ENCODE results near the gene ZNF613. TPM values are rescaled to one million over a fixed set of nuclear protein-coding genes. Genes with fewer than 3 reads are reported as not detected.
A peak's percentile ranks its signal among the peaks of the same experiment; 100 is the strongest.

The ZNF613 gene
- total and polyA plus RNA-seq, 4 donors: 1.1 to 2.8 (median 2.0) TPM

DNA sequence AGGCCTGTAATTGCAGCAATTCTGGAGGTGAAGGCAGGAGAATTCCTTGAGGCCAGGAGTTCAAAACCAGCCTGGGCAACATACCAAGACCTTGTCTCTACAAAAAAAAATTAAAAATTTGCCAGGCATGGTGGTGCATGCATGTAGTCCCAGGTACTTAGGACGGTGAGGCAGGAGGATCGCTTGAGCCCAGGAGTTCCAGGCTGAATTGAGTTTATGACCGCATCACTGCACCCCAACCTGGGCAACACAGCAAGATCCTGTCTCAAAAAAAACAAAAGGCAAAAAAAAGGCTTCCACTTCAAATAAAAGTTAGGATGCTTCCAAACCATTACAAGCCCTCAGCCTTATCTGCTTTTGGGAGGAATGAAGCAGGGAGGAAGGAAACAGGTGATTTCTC is 44.8 kb upstream of the ZNF613 start:
- no peak overlapping the region for H3K9ac ChIP-seq (ENCODE audit: low read depth in 1 of 2, low read length in 2 of 2)
- TF ChIP-seq HNF4A (conservative IDR thresholded peaks at IDR 0.05) (no peak), RXRA (IDR thresholded peaks at IDR 0.05) (no peak), SP1 (IDR thresholded peaks at IDR 0.05) (no peak), TAF1 (conservative IDR thresholded peaks at IDR 0.05) (no peak), JUND (IDR thresholded peaks at IDR 0.05) (no peak), FOXA2 (IDR thresholded peaks at IDR 0.05) (no peak), RAD21 (IDR thresholded peaks at IDR 0.05) (no peak)
- TF ChIP-seq, protein P1, sequence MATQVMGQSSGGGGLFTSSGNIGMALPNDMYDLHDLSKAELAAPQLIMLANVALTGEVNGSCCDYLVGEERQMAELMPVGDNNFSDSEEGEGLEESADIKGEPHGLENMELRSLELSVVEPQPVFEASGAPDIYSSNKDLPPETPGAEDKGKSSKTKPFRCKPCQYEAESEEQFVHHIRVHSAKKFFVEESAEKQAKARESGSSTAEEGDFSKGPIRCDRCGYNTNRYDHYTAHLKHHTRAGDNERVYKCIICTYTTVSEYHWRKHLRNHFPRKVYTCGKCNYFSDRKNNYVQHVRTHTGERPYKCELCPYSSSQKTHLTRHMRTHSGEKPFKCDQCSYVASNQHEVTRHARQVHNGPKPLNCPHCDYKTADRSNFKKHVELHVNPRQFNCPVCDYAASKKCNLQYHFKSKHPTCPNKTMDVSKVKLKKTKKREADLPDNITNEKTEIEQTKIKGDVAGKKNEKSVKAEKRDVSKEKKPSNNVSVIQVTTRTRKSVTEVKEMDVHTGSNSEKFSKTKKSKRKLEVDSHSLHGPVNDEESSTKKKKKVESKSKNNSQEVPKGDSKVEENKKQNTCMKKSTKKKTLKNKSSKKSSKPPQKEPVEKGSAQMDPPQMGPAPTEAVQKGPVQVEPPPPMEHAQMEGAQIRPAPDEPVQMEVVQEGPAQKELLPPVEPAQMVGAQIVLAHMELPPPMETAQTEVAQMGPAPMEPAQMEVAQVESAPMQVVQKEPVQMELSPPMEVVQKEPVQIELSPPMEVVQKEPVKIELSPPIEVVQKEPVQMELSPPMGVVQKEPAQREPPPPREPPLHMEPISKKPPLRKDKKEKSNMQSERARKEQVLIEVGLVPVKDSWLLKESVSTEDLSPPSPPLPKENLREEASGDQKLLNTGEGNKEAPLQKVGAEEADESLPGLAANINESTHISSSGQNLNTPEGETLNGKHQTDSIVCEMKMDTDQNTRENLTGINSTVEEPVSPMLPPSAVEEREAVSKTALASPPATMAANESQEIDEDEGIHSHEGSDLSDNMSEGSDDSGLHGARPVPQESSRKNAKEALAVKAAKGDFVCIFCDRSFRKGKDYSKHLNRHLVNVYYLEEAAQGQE (IDR thresholded peaks at IDR 0.05): no peak
- TF ChIP-seq, protein P2, sequence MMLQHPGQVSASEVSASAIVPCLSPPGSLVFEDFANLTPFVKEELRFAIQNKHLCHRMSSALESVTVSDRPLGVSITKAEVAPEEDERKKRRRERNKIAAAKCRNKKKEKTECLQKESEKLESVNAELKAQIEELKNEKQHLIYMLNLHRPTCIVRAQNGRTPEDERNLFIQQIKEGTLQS (IDR thresholded peaks at IDR 0.05): no peak
- TF ChIP-seq, protein P3, sequence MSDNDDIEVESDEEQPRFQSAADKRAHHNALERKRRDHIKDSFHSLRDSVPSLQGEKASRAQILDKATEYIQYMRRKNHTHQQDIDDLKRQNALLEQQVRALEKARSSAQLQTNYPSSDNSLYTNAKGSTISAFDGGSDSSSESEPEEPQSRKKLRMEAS (IDR thresholded peaks at IDR 0.05): no peak
- peaks cover 31 to 79% (median 55%) of the 10 kb centered on the region in 4 donors for H3K9me3 ChIP-seq (ENCODE audit: control insufficient read depth in 4 of 4, low read length in 3 of 4)
- H3K27me3 ChIP-seq (ENCODE audit: control insufficient read depth in 4 of 4, insufficient read depth in 4 of 4, low read length in 3 of 4): no peaks in the 10 kb centered on the region
- 97% methylated on average over 3 of the region's 3 CpGs for WGBS
- no peak for DNase-seq (ENCODE audit: low spot score)
- H3K36me3 ChIP-seq (ENCODE audit: control insufficient read depth in 4 of 4, insufficient read depth in 3 of 4, low read depth in 1 of 4, low read length in 3 of 4): peaks cover 0 to 38% (median 37%) of the 10 kb centered on the region in 4 donors
- H3K27ac ChIP-seq (ENCODE audit: low read depth in 1 of 2, low read length in 2 of 2): no peak overlapping the region
- H3K4me1 ChIP-seq (ENCODE audit: control insufficient read depth in 4 of 4, insufficient read depth in 4 of 4, low read length in 3 of 4): peaks cover 0 to 3% (median 0%) of the 10 kb centered on the region in 4 donors
- H3K4me3 ChIP-seq (ENCODE audit: low read depth in 1 of 3, low read length in 3 of 3): peak overlapping the region in 2 of 3 donors; percentile 11 to 61

DNA sequence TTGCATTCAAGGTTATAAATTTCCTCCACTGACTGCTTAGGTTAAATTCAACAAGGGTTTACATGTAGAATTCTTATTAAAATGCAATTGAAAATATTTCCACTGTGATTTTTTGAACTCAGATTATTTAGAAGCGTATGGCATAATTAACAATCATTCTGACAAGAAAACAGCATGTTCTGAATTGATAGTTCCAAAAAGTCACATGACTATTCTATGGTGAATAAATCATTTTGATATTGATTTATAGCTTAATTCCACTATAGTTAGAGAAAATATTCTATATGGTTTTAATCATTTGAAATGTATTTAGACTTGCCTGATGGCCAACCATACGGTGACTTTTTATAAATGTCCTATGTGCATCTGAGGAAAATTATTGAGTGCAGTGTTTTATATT is 42.6 kb upstream of the ZNF613 start:
- no peak for TF ChIP-seq FOXA2 (IDR thresholded peaks at IDR 0.05)
- no peak for DNase-seq (ENCODE audit: low spot score)
- Histone ChIP-seq H3K36me3 (ENCODE audit: control insufficient read depth in 4 of 4, insufficient read depth in 3 of 4, low read depth in 1 of 4, low read length in 3 of 4) (peaks cover 0 to 33% (median 27%) of the 10 kb centered on the region in 4 donors), H3K4me1 (ENCODE audit: control insufficient read depth in 4 of 4, insufficient read depth in 4 of 4, low read length in 3 of 4) (peaks cover 0 to 3% (median under 1%) of the 10 kb centered on the region in 4 donors), H3K9ac (ENCODE audit: low read depth in 1 of 2, low read length in 2 of 2) (no peak overlapping the region), H3K27ac (ENCODE audit: low read depth in 1 of 2, low read length in 2 of 2) (no peak overlapping the region), H3K9me3 (ENCODE audit: control insufficient read depth in 4 of 4, low read length in 3 of 4) (peaks cover 31 to 87% (median 54%) of the 10 kb centered on the region in 4 donors), H3K4me3 (ENCODE audit: low read depth in 1 of 3, low read length in 3 of 3) (peak overlapping the region in 1 of 3 donors; percentile 15), H3K27me3 (ENCODE audit: control insufficient read depth in 4 of 4, insufficient read depth in 4 of 4, low read length in 3 of 4) (no peaks in the 10 kb centered on the region)
- 97% methylated on average over 2 of the region's 2 CpGs for WGBS

DNA sequence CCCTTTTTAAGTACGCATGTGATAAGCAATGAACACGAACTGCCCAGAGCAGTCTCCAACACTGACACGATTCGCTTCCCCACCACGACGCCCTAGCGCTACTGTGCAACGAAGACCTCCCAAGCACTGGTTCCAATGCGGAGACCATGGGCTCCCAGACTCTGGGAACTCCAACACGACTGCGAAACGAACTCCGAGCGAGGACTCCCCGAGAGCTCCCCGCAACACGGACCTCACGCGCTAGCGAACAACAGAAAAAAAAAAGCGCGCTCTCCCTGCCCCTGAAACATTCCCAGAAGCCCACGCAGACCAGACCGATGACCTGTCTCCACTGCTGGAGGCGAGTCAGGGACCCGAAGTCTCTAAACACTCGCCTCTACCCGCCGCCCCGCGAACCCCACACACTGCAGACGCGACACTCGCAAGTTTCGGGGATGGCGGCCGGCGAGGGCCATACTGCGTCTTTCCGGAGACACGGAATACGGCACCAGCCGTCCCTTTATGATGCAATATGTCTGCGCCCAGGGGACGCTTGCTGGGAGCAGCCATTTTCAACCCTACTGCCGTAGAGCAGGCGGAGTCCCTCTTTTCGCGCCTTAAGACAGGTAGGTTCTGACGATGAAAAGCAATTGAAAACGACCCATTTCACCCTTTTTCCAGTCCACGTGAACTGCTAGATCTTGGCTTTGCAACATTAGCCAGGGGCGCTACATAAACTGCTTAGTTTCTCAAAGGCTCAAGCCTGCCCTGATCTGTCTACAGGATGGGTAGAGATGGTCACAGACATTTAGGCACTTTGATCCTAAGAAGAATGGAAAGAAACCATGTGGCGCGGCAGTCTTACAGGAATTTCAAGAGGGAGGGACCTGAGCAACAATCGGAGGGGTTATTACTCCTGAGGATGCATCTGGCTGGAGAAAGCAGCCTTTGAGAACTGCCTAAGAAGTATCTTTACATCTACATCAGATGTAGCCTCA is 39.5 kb upstream of the ZNF613 start, which contains the start of gene ZNF577:
Gene ZNF577 (minus strand): TSS at position 430 of the 977 bp plus-strand sequence. CDS start 7,569 bp downstream, outside the sequence.
- H3K4me3 ChIP-seq (ENCODE audit: low read depth in 1 of 3, low read length in 3 of 3): peak within 1 kb of the TSS; percentile 68 to 94 (median 79)
- H3K27ac ChIP-seq (ENCODE audit: low read depth in 1 of 2, low read length in 2 of 2): peak within 1 kb of the TSS in 1 of 2 donors; percentile 29
- H3K9ac ChIP-seq (ENCODE audit: low read depth in 1 of 2, low read length in 2 of 2): peak within 1 kb of the TSS in 1 of 2 donors; percentile 43
- peaks cover 11 to 41% (median 36%) of the 10 kb centered on the region in 4 donors for H3K36me3 ChIP-seq (ENCODE audit: control insufficient read depth in 4 of 4, insufficient read depth in 3 of 4, low read depth in 1 of 4, low read length in 3 of 4)
- H3K4me1 ChIP-seq (ENCODE audit: control insufficient read depth in 4 of 4, insufficient read depth in 4 of 4, low read length in 3 of 4): peaks cover 0 to 3% (median under 1%) of the 10 kb centered on the region in 4 donors
- H3K27me3 ChIP-seq (ENCODE audit: control insufficient read depth in 4 of 4, insufficient read depth in 4 of 4, low read length in 3 of 4): no peaks in the 10 kb centered on the region
- peak; percentile 88 for DNase-seq (ENCODE audit: low spot score)
- 4% methylated on average over 56 of the region's 56 CpGs for WGBS
- peaks cover 38 to 89% (median 51%) of the 10 kb centered on the region in 4 donors for H3K9me3 ChIP-seq (ENCODE audit: control insufficient read depth in 4 of 4, low read length in 3 of 4)
- TF ChIP-seq FOXA1 (IDR thresholded peaks at IDR 0.05) (no peak), NR2F2 (IDR thresholded peaks at IDR 0.05) (no peak), RAD21 (IDR thresholded peaks at IDR 0.05) (peak in 1 of 2 donors; percentile 36), HNF4G (IDR thresholded peaks at IDR 0.05) (no peak), YY1 (IDR thresholded peaks at IDR 0.05) (peak; percentile 99)
- TF ChIP-seq, protein P4, sequence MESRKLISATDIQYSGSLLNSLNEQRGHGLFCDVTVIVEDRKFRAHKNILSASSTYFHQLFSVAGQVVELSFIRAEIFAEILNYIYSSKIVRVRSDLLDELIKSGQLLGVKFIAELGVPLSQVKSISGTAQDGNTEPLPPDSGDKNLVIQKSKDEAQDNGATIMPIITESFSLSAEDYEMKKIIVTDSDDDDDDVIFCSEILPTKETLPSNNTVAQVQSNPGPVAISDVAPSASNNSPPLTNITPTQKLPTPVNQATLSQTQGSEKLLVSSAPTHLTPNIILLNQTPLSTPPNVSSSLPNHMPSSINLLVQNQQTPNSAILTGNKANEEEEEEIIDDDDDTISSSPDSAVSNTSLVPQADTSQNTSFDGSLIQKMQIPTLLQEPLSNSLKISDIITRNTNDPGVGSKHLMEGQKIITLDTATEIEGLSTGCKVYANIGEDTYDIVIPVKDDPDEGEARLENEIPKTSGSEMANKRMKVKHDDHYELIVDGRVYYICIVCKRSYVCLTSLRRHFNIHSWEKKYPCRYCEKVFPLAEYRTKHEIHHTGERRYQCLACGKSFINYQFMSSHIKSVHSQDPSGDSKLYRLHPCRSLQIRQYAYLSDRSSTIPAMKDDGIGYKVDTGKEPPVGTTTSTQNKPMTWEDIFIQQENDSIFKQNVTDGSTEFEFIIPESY (IDR thresholded peaks at IDR 0.05): peak; percentile 93
- TF ChIP-seq, protein P5, sequence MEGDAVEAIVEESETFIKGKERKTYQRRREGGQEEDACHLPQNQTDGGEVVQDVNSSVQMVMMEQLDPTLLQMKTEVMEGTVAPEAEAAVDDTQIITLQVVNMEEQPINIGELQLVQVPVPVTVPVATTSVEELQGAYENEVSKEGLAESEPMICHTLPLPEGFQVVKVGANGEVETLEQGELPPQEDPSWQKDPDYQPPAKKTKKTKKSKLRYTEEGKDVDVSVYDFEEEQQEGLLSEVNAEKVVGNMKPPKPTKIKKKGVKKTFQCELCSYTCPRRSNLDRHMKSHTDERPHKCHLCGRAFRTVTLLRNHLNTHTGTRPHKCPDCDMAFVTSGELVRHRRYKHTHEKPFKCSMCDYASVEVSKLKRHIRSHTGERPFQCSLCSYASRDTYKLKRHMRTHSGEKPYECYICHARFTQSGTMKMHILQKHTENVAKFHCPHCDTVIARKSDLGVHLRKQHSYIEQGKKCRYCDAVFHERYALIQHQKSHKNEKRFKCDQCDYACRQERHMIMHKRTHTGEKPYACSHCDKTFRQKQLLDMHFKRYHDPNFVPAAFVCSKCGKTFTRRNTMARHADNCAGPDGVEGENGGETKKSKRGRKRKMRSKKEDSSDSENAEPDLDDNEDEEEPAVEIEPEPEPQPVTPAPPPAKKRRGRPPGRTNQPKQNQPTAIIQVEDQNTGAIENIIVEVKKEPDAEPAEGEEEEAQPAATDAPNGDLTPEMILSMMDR (IDR thresholded peaks at IDR 0.05; ENCODE audit: low read depth, low read length, missing input control): no peak

Measured in liver (tissue), 9 donors.